H9 (cell line): ENCODE measurements around the gene TOX4. TPM values are rescaled to one million over a fixed set of nuclear protein-coding genes. Genes with fewer than 3 reads are reported as not detected.
A peak's percentile ranks its signal among the peaks of the same experiment; 100 is the strongest.

Experiments
- DNase-seq: peaks from one replicate; pipeline ENCODE4 v3.0.0-alpha.2; 2017
- H2AFZ ChIP-seq: one replicate; pipeline ENCODE4 v1.6.1; 2013; ENCODE audit warnings: mild to moderate bottlenecking, low read length, control low read depth, moderate library complexity
- H2AK5ac ChIP-seq: 2 replicates; pipeline ENCODE4 v1.6.1; 2013; ENCODE audit warnings: low read length, control low read depth, mixed read lengths; ENCODE audit not compliant: insufficient read length
- H2BK120ac ChIP-seq: one replicate; pipeline ENCODE4 v1.6.1; 2013; ENCODE audit warnings: low read depth, mild to moderate bottlenecking, low read length, control low read depth, inconsistent platforms; ENCODE audit not compliant: poor library complexity, severe bottlenecking
- H2BK12ac ChIP-seq: 2 replicates; pipeline ENCODE4 v1.6.1; 2013; ENCODE audit warnings: low read length, control low read depth, mixed read lengths, low read depth; ENCODE audit not compliant: insufficient read length
- H2BK15ac ChIP-seq: 2 replicates; pipeline ENCODE4 v1.6.1; 2013; ENCODE audit warnings: low read depth, low read length, control low read depth
- H2BK20ac ChIP-seq: one replicate; pipeline ENCODE4 v1.6.1; 2013; ENCODE audit warnings: low read depth, mild to moderate bottlenecking, low read length, control low read depth, inconsistent platforms; ENCODE audit not compliant: poor library complexity, severe bottlenecking
- H2BK5ac ChIP-seq: 2 replicates; pipeline ENCODE4 v1.6.1; 2013; ENCODE audit warnings: low read length, control low read depth, mixed read lengths; ENCODE audit not compliant: insufficient read length
- H3K14ac ChIP-seq: 2 replicates; pipeline ENCODE4 v1.6.1; 2013; ENCODE audit warnings: low read length, control low read depth; ENCODE audit not compliant: insufficient read depth
- H3K18ac ChIP-seq: 2 replicates; pipeline ENCODE4 v1.6.1; 2013; ENCODE audit warnings: low read depth, mild to moderate bottlenecking, mixed read lengths, low read length, control low read depth; ENCODE audit not compliant: insufficient read length
- H3K23ac ChIP-seq: 2 replicates; pipeline ENCODE4 v1.6.1; 2013; ENCODE audit warnings: low read length, control low read depth, mixed read lengths, low read depth; ENCODE audit not compliant: insufficient read length
- H3K23me2 ChIP-seq: 2 replicates; pipeline ENCODE4 v1.6.1; 2013; ENCODE audit warnings: low read depth, mild to moderate bottlenecking, mixed read lengths, low read length, control low read depth; ENCODE audit not compliant: insufficient read length, poor library complexity, severe bottlenecking
- H3K27ac ChIP-seq: 2 replicates; pipeline ENCODE4 v1.5.1; 2013; ENCODE audit warnings: low read length, control low read depth, mixed read lengths, low read depth; ENCODE audit not compliant: insufficient read length
- H3K27me3 ChIP-seq: 2 replicates; pipeline ENCODE4 v1.6.1; 2013; ENCODE audit warnings: low read length, control low read depth, inconsistent platforms; ENCODE audit not compliant: insufficient read depth
- H3K4ac ChIP-seq: 2 replicates; pipeline ENCODE4 v1.6.1; 2013; ENCODE audit warnings: low read depth, mild to moderate bottlenecking, control low read depth, inconsistent platforms, low read length, moderate library complexity
- H3K4me1 ChIP-seq: 2 replicates; pipeline ENCODE4 v1.6.1; 2013; ENCODE audit warnings: low read length, control low read depth, inconsistent platforms; ENCODE audit not compliant: insufficient read depth
- H3K4me2 ChIP-seq: 2 replicates; pipeline ENCODE4 v1.6.1; 2013; ENCODE audit warnings: low read length, control low read depth, mixed read lengths; ENCODE audit not compliant: insufficient read length, insufficient read depth
- H3K56ac ChIP-seq: 2 replicates; pipeline ENCODE4 v1.6.1; 2013; ENCODE audit warnings: low read depth, mild to moderate bottlenecking, mixed read lengths, low read length, control low read depth; ENCODE audit not compliant: insufficient read length
- H3K79me1 ChIP-seq: 2 replicates; pipeline ENCODE4 v1.6.1; 2013; ENCODE audit warnings: low read depth, mild to moderate bottlenecking, moderate library complexity, low read length, control low read depth, inconsistent platforms; ENCODE audit not compliant: insufficient read depth, poor library complexity, severe bottlenecking
- H3K79me2 ChIP-seq: 2 replicates; pipeline ENCODE4 v1.6.1; 2013; ENCODE audit warnings: low read length, control low read depth, inconsistent platforms; ENCODE audit not compliant: insufficient read depth
- H3K9ac ChIP-seq: 2 replicates; pipeline ENCODE4 v1.6.1; 2013; ENCODE audit warnings: low read length, control low read depth, mixed read lengths; ENCODE audit not compliant: insufficient read length; ENCODE audit errors: extremely low read depth
- H3K9me3 ChIP-seq: one replicate; pipeline ENCODE4 v1.6.1; 2013; ENCODE audit warnings: low read depth, low read length, inconsistent platforms; ENCODE audit not compliant: control insufficient read depth
- H3T11ph ChIP-seq: one replicate; pipeline ENCODE4 v1.6.1; 2013; ENCODE audit warnings: mild to moderate bottlenecking, low read length, control low read depth, inconsistent platforms
- H4K20me1 ChIP-seq: one replicate; pipeline ENCODE4 v1.6.1; 2013; ENCODE audit not compliant: control insufficient read depth, insufficient read length, insufficient read depth
- H4K5ac ChIP-seq: 2 replicates; pipeline ENCODE4 v1.6.1; 2013; ENCODE audit warnings: low read depth, mild to moderate bottlenecking, mixed read lengths, low read length, control low read depth; ENCODE audit not compliant: insufficient read length
- H4K8ac ChIP-seq: replicated peaks from 2 replicates; pipeline ENCODE4 v1.6.1; 2013; ENCODE audit warnings: low read length, control low read depth, mixed read lengths, low read depth; ENCODE audit not compliant: insufficient read length
- H4K91ac ChIP-seq: 2 replicates; pipeline ENCODE4 v1.6.1; 2013; ENCODE audit warnings: low read depth, mild to moderate bottlenecking, moderate library complexity, mixed read lengths, low read length, control low read depth; ENCODE audit not compliant: insufficient read length
- H3K27ac Mint-ChIP-seq, 3 experiments: 2 replicates in 2 of 3; 3 replicates in 1 of 3; pipeline ENCODE4 v1.8.0; 2020 to 2021; ENCODE audit warnings: mixed read lengths in 3 of 3, mild to moderate bottlenecking in 1 of 3, moderate library complexity in 1 of 3
- H3K27me3 Mint-ChIP-seq: 2 replicates; pipeline ENCODE4 v1.8.0; 2021; ENCODE audit warnings: low read depth, mild to moderate bottlenecking, moderate library complexity, mixed read lengths
- H3K36me3 Mint-ChIP-seq, 3 experiments: 2 replicates in 2 of 3; 3 replicates in 1 of 3; pipeline ENCODE4 v1.8.0; 2020 to 2021; ENCODE audit warnings: low read depth in 3 of 3, mixed read lengths in 3 of 3; ENCODE audit not compliant: insufficient read depth in 1 of 3
- H3K4me1 Mint-ChIP-seq, 2 experiments: 2 replicates each; pipeline ENCODE4 v1.8.0; 2020; ENCODE audit warnings: mixed read lengths in 2 of 2
- H3K4me3 Mint-ChIP-seq, 2 experiments: 2 replicates in 1 of 2; 3 replicates in 1 of 2; pipeline ENCODE4 v1.8.0; 2020 to 2021; ENCODE audit warnings: mild to moderate bottlenecking in 2 of 2, mixed read lengths in 2 of 2, moderate library complexity in 1 of 2
- H3K9me3 Mint-ChIP-seq, 2 experiments: 2 replicates in 1 of 2; 3 replicates in 1 of 2; pipeline ENCODE4 v1.8.0; 2020; ENCODE audit warnings: mild to moderate bottlenecking in 2 of 2, mixed read lengths in 2 of 2, moderate library complexity in 1 of 2
- WGBS: extraction: QIAGEN DNeasy Blood & Tissue Kit; methylation state at CpG from one replicate; pipeline ENCODE4 v1.1.7; 2013; ENCODE audit warnings: missing lambda C conversion rate, low lambda C conversion rate, mixed read lengths; ENCODE audit not compliant: insufficient read length; ENCODE audit errors: extremely low coverage; 5-methylcytosine and 5-hydroxymethylcytosine counted together
- total RNA-seq: library from RNA; stranded (reverse); gene quantifications from 2 replicates; pipeline ENCODE4 v1.2.1, GENCODE V29; 2021
- TF ChIP-seq, protein P1 (sequence below): fragments of 200-600 bp; sonication (generic); conservative IDR thresholded peaks from 3 replicates; pipeline ENCODE4 v1.8.0; 2021; ENCODE audit warnings: antibody characterized with exemption, mild to moderate bottlenecking

Gene TOX4
- total RNA-seq, 1 experiment from 2014 or later = 64.7 TPM

- Histone ChIP-seq H2AFZ (no peak overlapping the region), H3K27me3 (no peaks in the 10 kb centered on the region), H3K4ac (no peak overlapping the region), H3K4me1 (peaks cover 6% of the 10 kb centered on the region; the same call in 1 of the 2 replicates), H4K8ac (no peak overlapping the region), H2AK5ac (no peak overlapping the region), H3K18ac (no peak overlapping the region), H3K23me2 (peaks cover 16% of the 10 kb centered on the region), H3T11ph (no peak overlapping the region), H2BK15ac (no peak overlapping the region), H2BK120ac (no peak overlapping the region), H3K14ac (no peak overlapping the region), H3K4me2 (peak overlapping the region; percentile 97), H3K79me1 (no peaks in the 10 kb centered on the region), H3K23ac (no peak overlapping the region), H3K56ac (no peak overlapping the region), H4K5ac (no peak overlapping the region), H3K9ac (peak overlapping the region; percentile 82), H4K91ac (no peak overlapping the region), H2BK12ac (no peak overlapping the region), H3K9me3 (no peaks in the 10 kb centered on the region), H4K20me1 (no peaks in the 10 kb centered on the region), H2BK5ac (no peak overlapping the region), H3K79me2 (peaks cover 24% of the 10 kb centered on the region; the same call in 1 of the 2 replicates), H3K27ac (peak overlapping the region; percentile 69), H2BK20ac (no peak overlapping the region)
- WGBS = no CpG with 5 or more reads among the region's 3 CpGs
- peaks cover 51 to 62% of the 10 kb centered on the region in 2 experiments for H3K4me1 Mint-ChIP-seq
- H3K9me3 Mint-ChIP-seq = no peaks in the 10 kb centered on the region
- H3K36me3 Mint-ChIP-seq = peaks cover 6 to 17% (median 8%) of the 10 kb centered on the region in 3 experiments; a peak in 6 of 7 replicates
- DNase-seq = no peak
- peak overlapping the region; percentile 93 to 100 (median 97) for H3K27ac Mint-ChIP-seq
- TF ChIP-seq, protein P1, sequence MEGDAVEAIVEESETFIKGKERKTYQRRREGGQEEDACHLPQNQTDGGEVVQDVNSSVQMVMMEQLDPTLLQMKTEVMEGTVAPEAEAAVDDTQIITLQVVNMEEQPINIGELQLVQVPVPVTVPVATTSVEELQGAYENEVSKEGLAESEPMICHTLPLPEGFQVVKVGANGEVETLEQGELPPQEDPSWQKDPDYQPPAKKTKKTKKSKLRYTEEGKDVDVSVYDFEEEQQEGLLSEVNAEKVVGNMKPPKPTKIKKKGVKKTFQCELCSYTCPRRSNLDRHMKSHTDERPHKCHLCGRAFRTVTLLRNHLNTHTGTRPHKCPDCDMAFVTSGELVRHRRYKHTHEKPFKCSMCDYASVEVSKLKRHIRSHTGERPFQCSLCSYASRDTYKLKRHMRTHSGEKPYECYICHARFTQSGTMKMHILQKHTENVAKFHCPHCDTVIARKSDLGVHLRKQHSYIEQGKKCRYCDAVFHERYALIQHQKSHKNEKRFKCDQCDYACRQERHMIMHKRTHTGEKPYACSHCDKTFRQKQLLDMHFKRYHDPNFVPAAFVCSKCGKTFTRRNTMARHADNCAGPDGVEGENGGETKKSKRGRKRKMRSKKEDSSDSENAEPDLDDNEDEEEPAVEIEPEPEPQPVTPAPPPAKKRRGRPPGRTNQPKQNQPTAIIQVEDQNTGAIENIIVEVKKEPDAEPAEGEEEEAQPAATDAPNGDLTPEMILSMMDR = no peak
- peak overlapping the region; percentile 85 to 99 for H3K4me3 Mint-ChIP-seq
- H3K27me3 Mint-ChIP-seq = no peaks in the 10 kb centered on the region
Observed at GRCh38 chr14:21537090-21537424, 60.1 kb downstream of the TOX4 start.
